ENCODE measurements around the gene ZDHHC16. TPM values are rescaled to one million over a fixed set of nuclear protein-coding genes. Genes with fewer than 3 reads are reported as not detected.
A peak's percentile ranks its signal among the peaks of the same experiment; 100 is the strongest.

The ZDHHC16 gene
- total and polyA plus RNA-seq, 10 donors = 14.0 to 26.1 (median 24.9) TPM

DNA sequence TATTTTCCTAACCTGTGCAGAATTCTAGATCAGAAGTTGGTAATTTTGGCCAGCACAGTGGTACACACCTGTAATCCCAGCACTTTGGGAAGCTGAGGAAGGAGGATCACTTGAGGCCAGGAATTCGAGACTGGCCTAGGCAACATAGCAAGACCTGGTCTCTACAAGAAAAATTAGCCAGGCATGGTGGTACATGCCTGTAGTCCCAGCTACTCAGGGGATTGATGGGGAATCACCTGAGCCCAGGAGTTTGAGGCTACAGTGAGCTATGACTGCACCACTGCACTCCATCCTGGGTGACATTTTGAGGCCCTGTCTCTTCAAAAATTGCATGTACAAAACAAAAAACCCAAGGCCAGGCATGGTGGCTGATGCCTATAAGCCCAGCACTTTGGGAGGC is 11.4 kb upstream of the ZDHHC16 start:
- H3K36me3 ChIP-seq = peaks cover 6 to 97% (median 86%) of the 10 kb centered on the region in 6 donors
- intact Hi-C loops (cut with DNase I; ENCODE audit: low total_unique reads) = no loop called here
- no peak overlapping the region for H3K4me3 ChIP-seq
- no peaks in the 10 kb centered on the region for H3K27me3 ChIP-seq (replicated peaks in 1 of 7)
- DNase-seq = no peak
- peaks cover 0 to 6% (median under 1%) of the 10 kb centered on the region in 6 donors for H3K4me1 ChIP-seq
- WGBS, 5 donors = 92 to 100% (median 94%) methylated on average over 1 of the region's 1 CpG
- no peaks in the 10 kb centered on the region for H3K9me3 ChIP-seq
- TF ChIP-seq, protein P1, sequence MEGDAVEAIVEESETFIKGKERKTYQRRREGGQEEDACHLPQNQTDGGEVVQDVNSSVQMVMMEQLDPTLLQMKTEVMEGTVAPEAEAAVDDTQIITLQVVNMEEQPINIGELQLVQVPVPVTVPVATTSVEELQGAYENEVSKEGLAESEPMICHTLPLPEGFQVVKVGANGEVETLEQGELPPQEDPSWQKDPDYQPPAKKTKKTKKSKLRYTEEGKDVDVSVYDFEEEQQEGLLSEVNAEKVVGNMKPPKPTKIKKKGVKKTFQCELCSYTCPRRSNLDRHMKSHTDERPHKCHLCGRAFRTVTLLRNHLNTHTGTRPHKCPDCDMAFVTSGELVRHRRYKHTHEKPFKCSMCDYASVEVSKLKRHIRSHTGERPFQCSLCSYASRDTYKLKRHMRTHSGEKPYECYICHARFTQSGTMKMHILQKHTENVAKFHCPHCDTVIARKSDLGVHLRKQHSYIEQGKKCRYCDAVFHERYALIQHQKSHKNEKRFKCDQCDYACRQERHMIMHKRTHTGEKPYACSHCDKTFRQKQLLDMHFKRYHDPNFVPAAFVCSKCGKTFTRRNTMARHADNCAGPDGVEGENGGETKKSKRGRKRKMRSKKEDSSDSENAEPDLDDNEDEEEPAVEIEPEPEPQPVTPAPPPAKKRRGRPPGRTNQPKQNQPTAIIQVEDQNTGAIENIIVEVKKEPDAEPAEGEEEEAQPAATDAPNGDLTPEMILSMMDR (IDR thresholded peaks at IDR 0.05 in 8 of 11, conservative IDR thresholded peaks at IDR 0.05 in 3 of 11) = no peak
- H3K27ac ChIP-seq = no peak overlapping the region

DNA sequence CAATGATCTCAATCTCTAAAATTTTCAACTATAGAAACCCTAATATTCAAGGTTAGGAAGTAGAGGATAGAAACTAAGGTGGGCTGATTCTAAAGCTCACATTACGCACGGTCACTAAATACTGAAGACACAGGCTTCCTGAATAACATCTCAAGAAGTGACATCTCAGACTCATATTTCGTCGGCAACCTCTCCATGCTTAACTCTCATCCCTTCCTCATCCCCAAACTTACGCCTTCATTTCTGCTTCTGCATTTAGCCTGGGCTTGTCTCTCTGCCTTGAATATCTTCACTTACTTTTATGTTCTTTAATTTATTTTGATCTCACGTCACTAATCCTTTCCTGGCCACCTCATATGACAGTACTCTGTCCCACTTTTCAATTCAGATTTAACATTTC is 10.8 kb upstream of the ZDHHC16 start:
- Histone ChIP-seq H3K27me3 (replicated peaks in 1 of 7) (no peaks in the 10 kb centered on the region), H3K4me1 (no peaks in the 10 kb centered on the region), H3K4me3 (no peak overlapping the region), H3K36me3 (peaks cover 6 to 97% (median 88%) of the 10 kb centered on the region in 6 donors), H3K27ac (no peak overlapping the region), H3K9me3 (no peaks in the 10 kb centered on the region)
- intact Hi-C loops (cut with DNase I; ENCODE audit: low total_unique reads) = no loop called here
- 87 to 94% (median 91%) methylated on average over 6 of the region's 6 CpGs for WGBS, 5 donors
- TF ChIP-seq, protein P1 (IDR thresholded peaks at IDR 0.05 in 8 of 11, conservative IDR thresholded peaks at IDR 0.05 in 3 of 11) = no peak
- TF ChIP-seq POLR2AphosphoS5 (IDR thresholded peaks at IDR 0.05) = no peak
- TF ChIP-seq POLR2A (IDR thresholded peaks at IDR 0.05) = no peak
- DNase-seq = no peak

DNA sequence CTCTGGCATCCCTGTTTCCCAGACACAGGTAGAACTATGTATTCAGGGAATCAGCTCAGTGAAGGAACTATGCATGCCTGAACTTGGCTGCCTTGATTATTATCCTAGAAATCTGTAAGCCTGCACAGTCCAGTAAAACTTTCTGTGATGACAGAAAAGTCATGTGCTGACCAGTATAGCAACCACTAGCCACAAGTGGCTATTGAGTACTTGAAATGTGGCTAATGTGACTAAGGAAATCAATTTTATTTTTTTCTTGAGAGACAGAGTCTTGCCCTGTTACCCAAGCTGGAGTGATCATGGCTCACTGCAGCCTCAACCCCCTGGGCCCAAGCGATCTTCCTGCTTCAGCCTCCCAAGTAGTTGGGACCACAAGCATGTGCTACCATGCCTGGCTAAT is 3.7 kb upstream of the ZDHHC16 start:
- H3K27me3 ChIP-seq (replicated peaks in 1 of 7) = no peaks in the 10 kb centered on the region
- H3K4me1 ChIP-seq = peaks cover 18 to 44% (median 26%) of the 10 kb centered on the region in 6 donors
- no peak for DNase-seq
- no peak overlapping the region for H3K4me3 ChIP-seq
- no peak overlapping the region for H3K27ac ChIP-seq
- no peaks in the 10 kb centered on the region for H3K9me3 ChIP-seq
- TF ChIP-seq POLR2A (IDR thresholded peaks at IDR 0.05) = no peak
- TF ChIP-seq, protein P1 (IDR thresholded peaks at IDR 0.05 in 8 of 11, conservative IDR thresholded peaks at IDR 0.05 in 3 of 11) = no peak
- TF ChIP-seq POLR2AphosphoS5 (IDR thresholded peaks at IDR 0.05) = no peak
- intact Hi-C loops (cut with DNase I; ENCODE audit: low total_unique reads) = no loop called here
- 93 to 100% (median 100%) methylated on average over 1 of the region's 1 CpG for WGBS, 5 donors
- H3K36me3 ChIP-seq = peaks cover 6 to 68% (median 51%) of the 10 kb centered on the region in 6 donors

DNA sequence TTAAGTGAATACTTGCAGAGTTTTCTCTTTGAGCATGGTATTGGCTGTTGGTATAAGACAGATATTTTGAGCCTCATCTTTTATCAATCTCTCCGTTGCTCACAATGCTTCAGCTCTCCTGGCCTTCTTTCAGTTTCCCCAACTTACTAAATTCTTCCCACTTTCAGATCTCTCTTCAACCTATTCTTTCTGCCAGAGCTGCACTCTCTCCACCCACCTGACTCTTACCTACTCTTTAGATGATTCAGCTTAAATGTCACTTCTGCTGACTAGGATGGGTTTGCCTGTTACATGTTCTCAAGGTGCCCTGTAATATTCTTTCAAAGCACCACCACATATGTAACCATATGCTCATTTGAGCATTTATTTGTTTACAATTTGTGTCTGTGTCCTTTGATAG is 1.8 kb upstream of the ZDHHC16 start:
- intact Hi-C loops (cut with DNase I; ENCODE audit: low total_unique reads) = no loop called here
- H3K4me1 ChIP-seq = peaks cover 19 to 64% (median 39%) of the 10 kb centered on the region in 6 donors
- no peak for TF ChIP-seq POLR2AphosphoS5 (IDR thresholded peaks at IDR 0.05)
- TF ChIP-seq, protein P1 (IDR thresholded peaks at IDR 0.05 in 8 of 11, conservative IDR thresholded peaks at IDR 0.05 in 3 of 11) = no peak
- no peak for TF ChIP-seq POLR2A (IDR thresholded peaks at IDR 0.05)
- H3K36me3 ChIP-seq = peaks cover 3 to 49% (median 32%) of the 10 kb centered on the region in 6 donors
- peak overlapping the region in 1 of 8 donors; percentile 94 for H3K4me3 ChIP-seq
- no peak overlapping the region for H3K27ac ChIP-seq
- H3K27me3 ChIP-seq (replicated peaks in 1 of 7) = no peaks in the 10 kb centered on the region
- no peaks in the 10 kb centered on the region for H3K9me3 ChIP-seq
- 64 to 88% (median 78%) methylated on average over 1 of the region's 1 CpG for WGBS, 5 donors
- DNase-seq = no peak

Data from spleen (tissue), 11 donors.